ENCODE measurements around the gene KDM5B. TPM values are rescaled to one million over a fixed set of nuclear protein-coding genes. Genes with fewer than 3 reads are reported as not detected.

Gene KDM5B
- total and polyA plus RNA-seq, 2 of the 8 experiments (the other 6 are each of a cell fraction or from before 2014, with no cell fraction given) = 73.3 to 210 TPM

GRCh38 chr1:202750761-202751160 is 57.5 kb downstream of the KDM5B start:
- peaks cover 1 to 7% of the 10 kb centered on the region in 2 experiments for H4K20me1 ChIP-seq (replicated peaks in 1 of 2; ENCODE audit: control insufficient read depth in 1 of 2, insufficient read depth in 2 of 2, low read length in 2 of 2)
- H3K23me2 ChIP-seq (ENCODE audit: low read depth, low read length) = no peaks in the 10 kb centered on the region
- H4K5ac ChIP-seq (ENCODE audit: insufficient read length, low read depth, low read length) = no peak overlapping the region
- no peak overlapping the region for H3K27ac ChIP-seq (ENCODE audit: low read depth, low read length)
- no peaks in the 10 kb centered on the region for H3K27me3 ChIP-seq (replicated peaks in 1 of 4; ENCODE audit: control insufficient read depth in 3 of 4, extremely low read depth in 1 of 4, insufficient read depth in 3 of 4, low read length in 3 of 4)
- no peak overlapping the region for H3K23ac ChIP-seq (ENCODE audit: insufficient read length)
- H3K4me2 ChIP-seq (ENCODE audit: insufficient read depth in 1 of 2, low read depth in 2 of 2, low read length in 2 of 2) = no peak overlapping the region
- no peak overlapping the region for H3K18ac ChIP-seq (ENCODE audit: extremely low read depth, low read length)
- H2BK5ac ChIP-seq (ENCODE audit: low read depth, low read length) = no peak overlapping the region
- FAIRE-seq = no peak
- no peak overlapping the region for H2BK120ac ChIP-seq (replicated peaks; ENCODE audit: low read depth, low read length)
- CTCF ChIA-PET (ENCODE audit: partially characterized antibody) = interaction anchor here (0.6 to 1.1 kb wide), 4 partner anchors 26 to 103 kb away, joined by 3 to 4 read pairs (median 3); no protein-coding TSS in a partner anchor
- no peaks in the 10 kb centered on the region for H3K4me1 ChIP-seq (replicated peaks in 1 of 4; ENCODE audit: control insufficient read depth in 3 of 4, insufficient read depth in 4 of 4, low read length in 3 of 4)
- no peaks in the 10 kb centered on the region for H3K9me3 ChIP-seq (ENCODE audit: insufficient read depth in 2 of 2, low read depth in 1 of 2, low read length in 1 of 2)
- H2BK20ac ChIP-seq (ENCODE audit: low read length) = no peak overlapping the region
- no peak overlapping the region for H2AFZ ChIP-seq (ENCODE audit: low read length)
- no peak overlapping the region for H3K4ac ChIP-seq (replicated peaks; ENCODE audit: insufficient read length, low read depth, low read length)
- no peak overlapping the region for H3K4me3 ChIP-seq (ENCODE audit: extremely low read depth in 1 of 4, insufficient read depth in 2 of 4, low read depth in 3 of 4, low read length in 4 of 4)
- WGBS, 2 experiments (ENCODE audit: extremely low coverage in 1 of 2, insufficient coverage in 1 of 2, insufficient read length in 1 of 2, insufficient replicate concordance in 2 of 2, low coverage in 1 of 2, low lambda C conversion rate in 2 of 2, missing lambda C conversion rate in 1 of 2) = 87% methylated on average over 1 of the region's 1 CpG; no CpG with 5 or more reads in 1 of the 2 experiments
- H3K56ac ChIP-seq (replicated peaks; ENCODE audit: insufficient read length, low read depth, low read length) = no peak overlapping the region
- DNase-seq (ENCODE audit: low read depth in 1 of 2, low spot score in 2 of 2) = no peak
- H3K9ac ChIP-seq (replicated peaks in 1 of 4; ENCODE audit: extremely low read depth in 1 of 4, low read depth in 3 of 4, low read length in 3 of 4) = no peak overlapping the region
- H3K14ac ChIP-seq (ENCODE audit: insufficient read length) = no peak overlapping the region
- no peak overlapping the region for H2BK15ac ChIP-seq (ENCODE audit: low read length)
- no peak overlapping the region for H4K8ac ChIP-seq (ENCODE audit: extremely low read depth, insufficient read depth, low read length)
- no peak overlapping the region for H2BK12ac ChIP-seq (ENCODE audit: low read depth, low read length)
- peaks cover 0 to 2% of the 10 kb centered on the region in 2 experiments; a peak in 1 of 4 replicates for H3K79me2 ChIP-seq (ENCODE audit: control insufficient read depth in 1 of 2, insufficient read depth in 2 of 2, low read length in 2 of 2)
- no peaks in the 10 kb centered on the region for H3K79me1 ChIP-seq (ENCODE audit: low read depth, low read length)
- POLR2A ChIA-PET (ENCODE audit: partially characterized antibody) = no interaction called here
- no peak overlapping the region for H4K91ac ChIP-seq (replicated peaks; ENCODE audit: insufficient read length, low read length)
- H2AK5ac ChIP-seq (ENCODE audit: low read depth, low read length) = no peak overlapping the region
- H3K36me3 ChIP-seq (ENCODE audit: control insufficient read depth in 2 of 4, insufficient read depth in 4 of 4, low read length in 3 of 4) = peaks cover 39 to 89% (median 81%) of the 10 kb centered on the region in 4 experiments
- TF ChIP-seq CBX5 (IDR thresholded peaks at IDR 0.05; ENCODE audit: low read depth, low read length) (no peak), E2F6 (IDR thresholded peaks at IDR 0.05) (no peak), SAP30 (IDR thresholded peaks at IDR 0.05; ENCODE audit: insufficient read depth, insufficient replicate concordance, low read length) (no peak), KDM1A (IDR thresholded peaks at IDR 0.05; ENCODE audit: borderline replicate concordance, low read length) (no peak), SP4 (IDR thresholded peaks at IDR 0.05; ENCODE audit: low read length) (no peak), CBX8 (IDR thresholded peaks at IDR 0.05; ENCODE audit: borderline replicate concordance, low read depth, low read length) (no peak), TCF12 (IDR thresholded peaks at IDR 0.05; ENCODE audit: low read depth, low read length) (no peak), MAFK (IDR thresholded peaks at IDR 0.05; ENCODE audit: low read depth, low read length) (no peak), POLR2AphosphoS5 (IDR thresholded peaks at IDR 0.05; ENCODE audit: low read depth, low read length) (no peak)

All from H1 (cell line).